HFFc6 (cell line): ENCODE results near the gene SESN1. TPM values are rescaled to one million over a fixed set of nuclear protein-coding genes. Genes with fewer than 3 reads are reported as not detected.

Experiments used
- DNase-seq: peaks from one replicate; pipeline ENCODE4 v3.0.0-alpha.2; 2018
- H3K27ac Mint-ChIP-seq: 2 replicates; pipeline ENCODE4 v1.8.0; 2020; ENCODE audit warnings: mild to moderate bottlenecking, mixed read lengths
- H3K27me3 Mint-ChIP-seq: 2 replicates; pipeline ENCODE4 v1.8.0; 2021; ENCODE audit warnings: mild to moderate bottlenecking, moderate library complexity, mixed read lengths; ENCODE audit not compliant: insufficient read depth
- H3K36me3 Mint-ChIP-seq: 2 replicates; pipeline ENCODE4 v1.8.0; 2021; ENCODE audit warnings: low read depth, mixed read lengths
- H3K4me1 Mint-ChIP-seq: 2 replicates; pipeline ENCODE4 v1.8.0; 2020; ENCODE audit warnings: low read depth, mixed read lengths
- H3K4me3 Mint-ChIP-seq: 2 replicates; pipeline ENCODE4 v1.8.0; 2020; ENCODE audit warnings: mild to moderate bottlenecking, moderate library complexity, mixed read lengths
- H3K9me3 Mint-ChIP-seq: 2 replicates; pipeline ENCODE4 v1.8.0; 2020; ENCODE audit warnings: mild to moderate bottlenecking, mixed read lengths
- total RNA-seq, 6 experiments: library from RNA; stranded (reverse); fragmentation: NEBNext Ultra II Directional; extraction: Animal tissue kit (Norgen Biotek cat#: 25700); gene quantifications; 2 replicates in 1 of 6; 3 replicates in 5 of 6; pipeline ENCODE4 v1.2.3, GENCODE V29; 2021
- TF ChIP-seq, protein P1 (sequence below): fragments of 200-600 bp; sonication (generic); IDR thresholded peaks from 2 replicates; pipeline ENCODE4 v1.5.0; 2021; ENCODE audit warnings: antibody characterized with exemption, mild to moderate bottlenecking

The SESN1 gene
- total RNA-seq, 6 experiments from 2014 or later: 12.1 to 16.9 (median 13.7) TPM

DNA sequence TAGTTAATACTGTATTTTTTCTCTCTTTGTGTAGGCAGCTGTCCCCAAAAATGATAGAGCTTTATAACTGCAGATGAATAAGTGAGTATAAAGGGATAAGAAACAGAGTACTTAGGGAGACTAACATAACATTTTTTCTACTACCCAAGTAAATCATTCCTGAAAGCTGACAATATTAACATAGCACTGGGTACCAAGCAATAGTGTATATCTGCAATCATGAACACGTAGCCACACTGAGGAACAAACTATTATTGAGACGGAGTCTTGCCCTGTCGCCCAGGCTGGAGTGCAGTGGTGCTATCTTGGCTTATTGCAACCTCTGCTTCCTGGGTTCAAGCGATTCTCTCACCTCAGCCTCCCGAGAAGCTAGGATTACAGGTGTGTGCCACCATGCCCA is 105.9 kb downstream of the SESN1 start:
- Mint-ChIP-seq H3K4me1 (no peaks in the 10 kb centered on the region), H3K4me3 (no peak overlapping the region), H3K9me3 (no peaks in the 10 kb centered on the region), H3K27ac (no peak overlapping the region), H3K27me3 (no peaks in the 10 kb centered on the region; the same call in 1 of the 2 replicates), H3K36me3 (peaks cover 21% of the 10 kb centered on the region)
- TF ChIP-seq, protein P1, sequence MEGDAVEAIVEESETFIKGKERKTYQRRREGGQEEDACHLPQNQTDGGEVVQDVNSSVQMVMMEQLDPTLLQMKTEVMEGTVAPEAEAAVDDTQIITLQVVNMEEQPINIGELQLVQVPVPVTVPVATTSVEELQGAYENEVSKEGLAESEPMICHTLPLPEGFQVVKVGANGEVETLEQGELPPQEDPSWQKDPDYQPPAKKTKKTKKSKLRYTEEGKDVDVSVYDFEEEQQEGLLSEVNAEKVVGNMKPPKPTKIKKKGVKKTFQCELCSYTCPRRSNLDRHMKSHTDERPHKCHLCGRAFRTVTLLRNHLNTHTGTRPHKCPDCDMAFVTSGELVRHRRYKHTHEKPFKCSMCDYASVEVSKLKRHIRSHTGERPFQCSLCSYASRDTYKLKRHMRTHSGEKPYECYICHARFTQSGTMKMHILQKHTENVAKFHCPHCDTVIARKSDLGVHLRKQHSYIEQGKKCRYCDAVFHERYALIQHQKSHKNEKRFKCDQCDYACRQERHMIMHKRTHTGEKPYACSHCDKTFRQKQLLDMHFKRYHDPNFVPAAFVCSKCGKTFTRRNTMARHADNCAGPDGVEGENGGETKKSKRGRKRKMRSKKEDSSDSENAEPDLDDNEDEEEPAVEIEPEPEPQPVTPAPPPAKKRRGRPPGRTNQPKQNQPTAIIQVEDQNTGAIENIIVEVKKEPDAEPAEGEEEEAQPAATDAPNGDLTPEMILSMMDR: no peak
- no peak for DNase-seq

DNA sequence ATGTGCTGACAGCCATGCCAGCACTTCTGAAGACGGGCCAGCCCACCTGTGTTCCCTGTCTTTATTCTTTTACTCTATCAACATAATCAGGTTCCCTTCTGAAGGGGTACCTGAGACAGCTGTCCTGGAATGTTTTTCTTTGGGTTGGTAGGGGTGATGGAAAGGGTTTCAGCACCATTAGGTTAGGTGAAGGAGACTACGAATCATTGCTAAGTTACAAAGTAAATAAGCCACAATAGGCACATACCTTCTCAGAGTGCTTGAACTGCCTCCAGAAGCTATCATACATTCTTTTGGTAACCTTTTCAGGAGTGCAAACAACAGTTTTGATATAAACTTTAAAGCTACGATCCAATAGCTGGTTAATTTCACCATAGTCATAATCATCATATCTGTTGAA is 106.3 kb downstream of the SESN1 start:
- Mint-ChIP-seq H3K4me3 (no peak overlapping the region), H3K36me3 (peaks cover 21% of the 10 kb centered on the region), H3K27ac (no peak overlapping the region), H3K27me3 (no peaks in the 10 kb centered on the region; the same call in 1 of the 2 replicates), H3K9me3 (no peaks in the 10 kb centered on the region), H3K4me1 (no peaks in the 10 kb centered on the region)
- TF ChIP-seq, protein P1: no peak
- no peak for DNase-seq

DNA sequence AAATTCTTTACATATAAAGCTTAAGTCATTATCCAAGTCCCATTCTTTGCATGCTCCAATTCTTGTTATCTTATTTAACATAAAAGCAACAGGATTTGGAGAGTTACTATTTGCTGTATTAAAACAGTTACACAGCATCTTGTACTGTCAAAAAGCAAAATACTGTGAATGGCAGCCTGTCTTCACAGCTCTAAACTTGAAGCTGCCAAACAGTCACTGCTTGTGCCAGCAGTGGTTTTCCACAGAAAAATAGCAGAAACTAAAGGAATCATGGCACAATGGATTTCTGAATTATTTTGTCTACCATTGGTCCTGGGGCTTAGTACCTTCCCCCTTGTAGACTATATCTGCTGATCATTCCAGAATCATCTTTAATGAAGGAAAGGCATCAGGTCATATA is 107.5 kb downstream of the SESN1 start:
- Mint-ChIP-seq H3K27ac (no peak overlapping the region), H3K9me3 (no peaks in the 10 kb centered on the region), H3K4me3 (no peak overlapping the region), H3K4me1 (no peaks in the 10 kb centered on the region), H3K36me3 (peaks cover 21% of the 10 kb centered on the region), H3K27me3 (no peaks in the 10 kb centered on the region; the same call in 1 of the 2 replicates)
- TF ChIP-seq, protein P1: no peak
- DNase-seq: no peak

DNA sequence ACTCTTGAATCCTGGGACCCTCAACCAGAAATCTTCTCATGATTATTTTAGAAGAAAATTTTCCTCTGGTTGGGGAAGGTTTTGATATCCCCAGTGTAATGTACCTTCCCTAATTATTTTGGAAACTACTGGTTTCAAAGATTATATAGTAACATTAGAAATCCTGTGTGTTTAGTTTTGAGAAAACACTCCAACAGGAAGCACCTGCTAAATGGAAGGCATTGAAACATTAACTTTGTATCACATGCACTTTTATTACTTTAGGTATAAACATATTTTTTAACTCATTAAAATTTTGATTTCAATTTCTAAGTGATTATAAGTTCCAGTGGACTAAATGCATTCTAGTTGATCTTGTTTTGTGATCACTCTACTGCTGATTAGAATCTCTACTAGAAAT is 109.3 kb downstream of the SESN1 start:
- no peak overlapping the region for H3K27ac Mint-ChIP-seq
- H3K9me3 Mint-ChIP-seq: no peaks in the 10 kb centered on the region
- H3K4me3 Mint-ChIP-seq: no peak overlapping the region
- TF ChIP-seq, protein P1: no peak
- no peaks in the 10 kb centered on the region; the same call in 1 of the 2 replicates for H3K27me3 Mint-ChIP-seq
- H3K36me3 Mint-ChIP-seq: peaks cover 8% of the 10 kb centered on the region
- H3K4me1 Mint-ChIP-seq: no peaks in the 10 kb centered on the region
- DNase-seq: no peak

DNA sequence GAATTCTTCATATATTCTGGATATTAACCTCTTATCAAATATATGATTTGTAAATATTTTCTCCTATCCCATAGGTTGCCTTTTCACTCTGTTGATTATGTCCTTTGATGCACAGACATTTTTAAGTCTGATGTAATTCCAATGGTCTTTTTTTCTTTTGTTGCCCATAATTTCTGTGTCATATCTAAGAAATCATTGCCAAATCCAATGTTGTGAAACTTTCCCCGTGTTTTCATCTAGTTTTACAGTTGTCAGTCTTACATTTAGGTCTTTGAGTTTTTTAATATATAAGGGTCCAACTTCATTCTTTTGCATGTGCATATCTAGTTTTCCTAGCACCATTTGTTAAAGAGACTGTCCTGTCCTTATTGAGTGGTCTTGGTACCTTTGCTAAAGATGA is 111.5 kb downstream of the SESN1 start:
- Mint-ChIP-seq H3K4me3 (no peak overlapping the region), H3K27ac (no peak overlapping the region), H3K4me1 (no peaks in the 10 kb centered on the region), H3K27me3 (peaks cover 4% of the 10 kb centered on the region), H3K9me3 (no peaks in the 10 kb centered on the region), H3K36me3 (no peaks in the 10 kb centered on the region)
- DNase-seq: no peak
- TF ChIP-seq, protein P1: no peak
